ENCODE data around the gene ZNF620. TPM values are rescaled to one million over a fixed set of nuclear protein-coding genes. Genes with fewer than 3 reads are reported as not detected.

Gene ZNF620
- total RNA-seq, 1 experiment from 2014 or later, result 11.9 TPM

DNA sequence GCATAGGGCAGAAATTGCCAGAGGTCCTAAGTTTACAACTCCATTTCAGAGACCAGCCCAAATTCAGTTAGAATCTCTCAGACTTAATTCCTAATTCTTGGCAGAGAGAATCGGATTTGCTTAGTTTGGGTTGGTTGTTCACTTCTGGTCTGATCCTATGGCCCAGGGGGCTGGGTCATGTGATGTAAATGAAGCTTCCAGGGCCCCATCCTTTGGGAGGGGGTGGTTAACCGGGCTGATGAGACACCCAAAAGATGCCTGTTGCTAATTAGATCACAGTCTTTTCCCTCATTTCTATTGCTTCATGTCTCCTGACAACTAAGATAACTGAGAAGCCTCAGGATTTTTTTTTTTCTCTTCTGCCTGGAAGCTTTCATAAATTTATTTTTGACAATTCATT lies 11.1 kb upstream of the ZNF620 start:
- ChIA-PET POLR2A (no interaction called here), CTCF (no interaction called here)
- Mint-ChIP-seq H3K9me3 (ENCODE audit: unreplicated experiment) (no peaks in the 10 kb centered on the region), H3K36me3 (ENCODE audit: insufficient read depth, unreplicated experiment) (no peaks in the 10 kb centered on the region), H3K4me3 (ENCODE audit: unreplicated experiment) (no peak overlapping the region), H3K27me3 (ENCODE audit: insufficient read depth, unreplicated experiment) (no peaks in the 10 kb centered on the region), H3K27ac (ENCODE audit: unreplicated experiment) (no peak overlapping the region), H3K4me1 (ENCODE audit: low read depth, unreplicated experiment) (no peaks in the 10 kb centered on the region)
- Histone ChIP-seq H3K9me3 (no peaks in the 10 kb centered on the region), H3K27me3 (replicated peaks; ENCODE audit: control insufficient read depth, insufficient read depth, low read length) (no peaks in the 10 kb centered on the region), H3K36me3 (ENCODE audit: control insufficient read depth, insufficient read depth, low read length) (no peaks in the 10 kb centered on the region), H3K4me3 (ENCODE audit: low read depth, low read length) (no peak overlapping the region), H3K4me1 (no peaks in the 10 kb centered on the region)
- no peak for DNase-seq
- TF ChIP-seq, protein P1, sequence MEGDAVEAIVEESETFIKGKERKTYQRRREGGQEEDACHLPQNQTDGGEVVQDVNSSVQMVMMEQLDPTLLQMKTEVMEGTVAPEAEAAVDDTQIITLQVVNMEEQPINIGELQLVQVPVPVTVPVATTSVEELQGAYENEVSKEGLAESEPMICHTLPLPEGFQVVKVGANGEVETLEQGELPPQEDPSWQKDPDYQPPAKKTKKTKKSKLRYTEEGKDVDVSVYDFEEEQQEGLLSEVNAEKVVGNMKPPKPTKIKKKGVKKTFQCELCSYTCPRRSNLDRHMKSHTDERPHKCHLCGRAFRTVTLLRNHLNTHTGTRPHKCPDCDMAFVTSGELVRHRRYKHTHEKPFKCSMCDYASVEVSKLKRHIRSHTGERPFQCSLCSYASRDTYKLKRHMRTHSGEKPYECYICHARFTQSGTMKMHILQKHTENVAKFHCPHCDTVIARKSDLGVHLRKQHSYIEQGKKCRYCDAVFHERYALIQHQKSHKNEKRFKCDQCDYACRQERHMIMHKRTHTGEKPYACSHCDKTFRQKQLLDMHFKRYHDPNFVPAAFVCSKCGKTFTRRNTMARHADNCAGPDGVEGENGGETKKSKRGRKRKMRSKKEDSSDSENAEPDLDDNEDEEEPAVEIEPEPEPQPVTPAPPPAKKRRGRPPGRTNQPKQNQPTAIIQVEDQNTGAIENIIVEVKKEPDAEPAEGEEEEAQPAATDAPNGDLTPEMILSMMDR (IDR thresholded peaks at IDR 0.05; ENCODE audit: insufficient read depth in 1 of 2, low read depth in 1 of 2, low read length in 1 of 2, severe bottlenecking in 1 of 2, unreplicated experiment in 1 of 2), result no peak
- intact Hi-C loops (cut with micrococcal nuclease; ENCODE audit: unreplicated experiment), result no loop called here
- no TSS peak for BruUV-seq (replicated peaks)

DNA sequence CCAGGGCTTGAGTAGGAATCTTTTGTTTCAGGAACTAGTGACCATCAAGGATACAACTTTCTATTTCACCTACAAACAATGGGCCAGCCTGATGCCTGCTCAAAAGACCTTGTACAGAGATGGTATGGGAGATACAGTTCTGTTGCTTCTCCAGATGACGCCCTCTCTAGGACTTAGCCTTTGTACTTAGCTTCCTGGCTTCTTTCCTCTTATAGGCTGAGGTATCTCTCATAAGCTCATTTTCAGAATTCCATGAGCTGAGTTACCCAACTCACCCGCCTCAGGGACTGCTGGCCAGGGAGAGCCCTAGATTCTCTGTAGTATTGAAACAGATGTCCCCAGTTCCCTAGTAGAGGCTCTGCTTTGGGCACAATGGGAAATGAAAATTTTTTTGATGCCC lies 8.6 kb upstream of the ZNF620 start:
- intact Hi-C loops (cut with micrococcal nuclease; ENCODE audit: unreplicated experiment), result loop anchor here (2.0 kb wide), 1 partner anchor 20 kb away; the partner anchor contains the start of gene ZNF619
- Mint-ChIP-seq H3K27ac (ENCODE audit: unreplicated experiment) (no peak overlapping the region), H3K36me3 (ENCODE audit: insufficient read depth, unreplicated experiment) (no peaks in the 10 kb centered on the region), H3K4me3 (ENCODE audit: unreplicated experiment) (no peak overlapping the region), H3K9me3 (ENCODE audit: unreplicated experiment) (no peaks in the 10 kb centered on the region), H3K4me1 (ENCODE audit: low read depth, unreplicated experiment) (no peaks in the 10 kb centered on the region), H3K27me3 (ENCODE audit: insufficient read depth, unreplicated experiment) (no peaks in the 10 kb centered on the region)
- Histone ChIP-seq H3K4me3 (ENCODE audit: low read depth, low read length) (no peak overlapping the region), H3K4me1 (no peaks in the 10 kb centered on the region), H3K27me3 (replicated peaks; ENCODE audit: control insufficient read depth, insufficient read depth, low read length) (no peaks in the 10 kb centered on the region), H3K36me3 (ENCODE audit: control insufficient read depth, insufficient read depth, low read length) (no peaks in the 10 kb centered on the region), H3K9me3 (no peaks in the 10 kb centered on the region)
- POLR2A ChIA-PET, result no interaction called here
- TF ChIP-seq, protein P1 (IDR thresholded peaks at IDR 0.05; ENCODE audit: insufficient read depth in 1 of 2, low read depth in 1 of 2, low read length in 1 of 2, severe bottlenecking in 1 of 2, unreplicated experiment in 1 of 2), result no peak
- no TSS peak for BruUV-seq (replicated peaks)
- CTCF ChIA-PET, result interaction anchor here (0.9 kb wide), 1 partner anchor 9 kb away, joined by 3 read pairs; the partner anchor contains the start of gene ZNF620
- no peak for DNase-seq

DNA sequence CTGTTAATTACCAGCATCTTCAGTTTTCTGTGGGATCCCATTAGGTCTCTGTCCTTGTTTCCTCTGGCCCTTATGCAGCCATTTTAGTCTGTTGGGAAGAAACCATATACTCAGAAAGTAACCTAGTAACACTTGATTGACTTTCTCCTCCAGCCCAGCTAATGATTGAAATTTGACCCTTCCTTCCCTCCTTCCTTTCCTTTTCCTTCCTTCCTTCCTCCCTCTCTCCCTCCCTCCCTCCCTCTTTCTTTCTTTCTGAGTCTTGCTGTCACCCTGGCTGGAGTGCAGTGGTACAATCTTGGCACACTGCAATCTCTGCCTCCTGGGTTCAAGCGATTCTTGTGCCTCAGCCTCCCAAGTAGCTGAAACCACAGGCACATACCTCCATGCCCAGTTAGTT lies 5.9 kb upstream of the ZNF620 start:
- Histone ChIP-seq H3K9me3 (no peaks in the 10 kb centered on the region), H3K4me3 (ENCODE audit: low read depth, low read length) (no peak overlapping the region), H3K36me3 (ENCODE audit: control insufficient read depth, insufficient read depth, low read length) (no peaks in the 10 kb centered on the region), H3K4me1 (no peaks in the 10 kb centered on the region), H3K27me3 (replicated peaks; ENCODE audit: control insufficient read depth, insufficient read depth, low read length) (no peaks in the 10 kb centered on the region)
- Mint-ChIP-seq H3K4me3 (ENCODE audit: unreplicated experiment) (no peak overlapping the region), H3K27me3 (ENCODE audit: insufficient read depth, unreplicated experiment) (no peaks in the 10 kb centered on the region), H3K27ac (ENCODE audit: unreplicated experiment) (no peak overlapping the region), H3K9me3 (ENCODE audit: unreplicated experiment) (no peaks in the 10 kb centered on the region), H3K36me3 (ENCODE audit: insufficient read depth, unreplicated experiment) (no peaks in the 10 kb centered on the region), H3K4me1 (ENCODE audit: low read depth, unreplicated experiment) (no peaks in the 10 kb centered on the region)
- no TSS peak for BruUV-seq (replicated peaks)
- intact Hi-C loops (cut with micrococcal nuclease; ENCODE audit: unreplicated experiment), result no loop called here
- TF ChIP-seq, protein P1 (IDR thresholded peaks at IDR 0.05; ENCODE audit: insufficient read depth in 1 of 2, low read depth in 1 of 2, low read length in 1 of 2, severe bottlenecking in 1 of 2, unreplicated experiment in 1 of 2), result no peak
- no peak for DNase-seq
- CTCF ChIA-PET, result no interaction called here
- POLR2A ChIA-PET, result no interaction called here
